Measurements from ENCODE around the gene PDE8B. TPM values are rescaled to one million over a fixed set of nuclear protein-coding genes. Genes with fewer than 3 reads are reported as not detected.
A peak's percentile ranks its signal among the peaks of the same experiment; 100 is the strongest.

Gene PDE8B
- total RNA-seq, 1 experiment from 2014 or later: 0.11 TPM

DNA sequence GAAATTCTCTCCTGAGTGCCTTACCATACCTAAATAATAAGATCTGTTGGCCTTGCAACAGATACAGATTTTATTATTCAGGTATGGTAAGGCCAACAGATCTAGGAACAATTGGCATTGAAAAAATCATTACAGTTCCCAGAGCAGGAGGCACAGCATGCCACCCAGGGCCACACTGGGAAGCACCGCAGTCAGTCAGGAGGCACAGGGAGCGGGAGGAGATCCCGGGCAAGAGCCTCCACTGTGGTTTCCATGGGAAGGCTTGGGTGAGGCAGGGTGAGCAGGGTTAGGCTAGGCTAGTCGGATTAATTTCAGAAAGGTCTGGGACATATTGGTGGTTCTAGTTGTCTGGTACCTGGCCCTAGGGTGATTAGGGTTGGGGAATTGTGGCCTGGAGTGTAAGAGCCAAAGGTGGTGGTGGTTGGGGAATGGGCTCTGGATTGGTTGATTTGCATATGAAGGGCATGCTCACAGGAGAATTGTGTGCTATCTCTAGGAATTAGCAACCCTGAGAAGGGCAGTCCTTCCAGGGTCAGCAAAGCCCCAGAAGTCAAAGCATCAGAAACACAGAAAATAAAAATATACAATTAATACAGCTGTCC is 111.4 kb downstream of the PDE8B start:
- DNase-seq (ENCODE audit: low read depth): no peak

DNA sequence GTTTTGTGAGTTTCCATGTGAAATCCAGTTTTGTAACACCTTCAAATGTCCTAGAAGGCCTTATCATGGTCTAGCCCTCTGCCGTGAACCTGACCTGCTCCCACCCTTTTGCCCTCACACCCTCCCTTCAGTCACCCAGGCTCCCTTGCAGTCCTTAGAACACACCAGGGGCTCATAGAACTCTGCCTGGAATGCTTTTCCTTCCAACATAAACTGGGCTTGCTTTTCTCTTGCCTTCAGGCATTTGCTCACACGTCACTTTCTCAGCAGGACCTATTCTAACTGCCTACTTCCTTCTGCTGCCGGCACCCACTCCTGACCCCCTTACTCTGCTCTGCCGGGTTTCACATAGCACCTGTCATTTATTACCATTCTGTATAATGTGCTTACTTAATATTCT is 111.9 kb downstream of the PDE8B start:
- DNase-seq (ENCODE audit: low read depth): no peak

DNA sequence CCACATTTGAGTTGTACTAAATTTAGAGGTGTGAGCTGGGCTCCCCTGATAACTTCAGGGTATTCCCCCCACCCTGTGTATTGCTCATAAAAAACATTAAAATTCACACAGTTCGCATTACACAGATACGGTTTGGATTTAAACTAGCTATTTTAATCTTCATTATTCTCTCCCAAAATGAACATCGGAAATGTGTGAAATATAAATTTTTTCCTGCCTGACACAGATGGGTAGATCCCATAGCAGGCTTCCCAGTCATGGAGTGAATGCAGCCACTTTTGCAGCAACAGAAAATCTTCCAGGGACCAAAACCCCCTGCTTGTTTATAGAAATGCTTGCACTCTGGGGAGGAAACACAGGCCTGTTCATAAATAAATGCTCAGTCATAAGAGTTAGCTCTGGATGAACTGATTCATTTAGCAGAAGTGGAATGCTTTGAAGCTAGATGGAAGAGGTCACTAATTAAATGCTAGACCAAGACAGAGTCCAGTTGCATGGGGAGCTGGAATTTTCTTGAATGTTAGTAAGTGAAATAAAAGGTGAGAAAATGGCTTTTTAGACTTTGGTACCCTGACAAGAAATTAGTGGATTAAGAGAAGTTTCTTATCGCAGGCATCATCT is 115.6 kb downstream of the PDE8B start:
- DNase-seq (ENCODE audit: low read depth): no peak

DNA sequence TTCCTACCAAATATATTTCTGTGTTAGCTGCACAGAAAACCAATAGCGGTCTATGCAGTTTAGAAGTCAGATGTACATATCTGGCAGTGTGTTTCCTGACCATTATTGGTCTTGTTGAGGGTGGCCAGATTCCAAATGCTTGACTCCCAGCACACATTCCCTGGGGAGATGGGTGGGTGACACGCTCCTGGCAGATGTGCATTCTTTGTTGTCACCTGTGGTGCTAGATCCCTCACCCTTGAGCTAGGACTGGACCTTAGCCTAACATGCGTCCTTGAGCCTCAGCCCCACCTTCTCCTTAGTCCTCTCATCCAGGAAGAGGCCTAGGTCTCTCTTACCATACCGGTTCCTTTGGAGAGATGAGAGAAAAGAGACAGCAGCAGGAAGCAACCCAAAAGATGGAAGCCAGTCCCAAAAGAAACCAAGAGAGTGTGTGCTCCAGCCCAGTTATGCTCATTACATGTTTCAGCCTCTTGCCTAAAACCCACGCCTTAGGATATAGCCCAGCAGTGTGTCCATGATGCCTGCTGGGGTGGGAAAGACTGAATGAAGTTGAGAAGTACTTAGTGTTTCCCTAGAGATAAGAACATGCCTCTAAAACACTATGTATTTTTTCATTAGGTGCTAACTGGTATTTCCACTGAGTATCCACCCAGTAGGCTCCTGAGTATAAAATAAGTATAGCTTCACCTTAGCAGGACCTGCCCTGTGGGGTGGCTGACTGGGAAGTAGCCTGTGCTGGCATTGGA is 116.7 kb downstream of the PDE8B start:
- DNase-seq (ENCODE audit: low read depth): no peak

DNA sequence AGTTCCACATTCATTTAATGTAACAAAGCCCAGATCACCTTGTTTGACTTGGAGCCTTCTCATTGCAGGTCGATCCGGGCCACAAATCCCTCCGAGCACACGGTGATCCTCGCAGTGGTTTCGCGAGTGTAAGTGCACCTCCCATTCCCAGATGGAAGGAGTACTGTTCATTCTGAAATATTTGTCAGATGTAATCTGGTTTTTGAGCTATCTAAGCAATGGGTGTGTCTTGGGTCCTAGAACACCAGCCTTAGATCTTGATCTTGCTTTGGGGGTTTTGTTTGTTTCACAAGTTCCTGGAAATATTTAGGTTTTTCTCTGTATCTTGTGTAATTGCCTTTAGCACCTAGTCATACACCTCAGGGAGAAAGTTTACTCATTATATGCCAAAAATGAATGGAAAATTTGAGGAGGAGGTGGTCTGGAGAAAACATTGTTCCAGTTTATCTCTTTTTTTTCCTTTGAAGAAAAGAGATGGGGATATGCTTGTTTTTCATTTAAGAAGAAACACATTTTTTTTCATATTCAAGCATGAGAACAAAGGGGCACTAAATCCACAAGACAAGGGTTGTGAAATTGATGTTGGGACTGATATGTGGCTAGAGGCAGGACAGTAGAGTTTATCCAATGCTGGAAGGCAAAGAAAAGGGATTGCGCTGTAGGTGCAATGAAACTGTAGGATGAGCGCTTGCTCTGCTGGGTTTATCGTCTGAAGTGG is 118.6 kb downstream of the PDE8B start:
- no peak for DNase-seq (ENCODE audit: low read depth)

DNA sequence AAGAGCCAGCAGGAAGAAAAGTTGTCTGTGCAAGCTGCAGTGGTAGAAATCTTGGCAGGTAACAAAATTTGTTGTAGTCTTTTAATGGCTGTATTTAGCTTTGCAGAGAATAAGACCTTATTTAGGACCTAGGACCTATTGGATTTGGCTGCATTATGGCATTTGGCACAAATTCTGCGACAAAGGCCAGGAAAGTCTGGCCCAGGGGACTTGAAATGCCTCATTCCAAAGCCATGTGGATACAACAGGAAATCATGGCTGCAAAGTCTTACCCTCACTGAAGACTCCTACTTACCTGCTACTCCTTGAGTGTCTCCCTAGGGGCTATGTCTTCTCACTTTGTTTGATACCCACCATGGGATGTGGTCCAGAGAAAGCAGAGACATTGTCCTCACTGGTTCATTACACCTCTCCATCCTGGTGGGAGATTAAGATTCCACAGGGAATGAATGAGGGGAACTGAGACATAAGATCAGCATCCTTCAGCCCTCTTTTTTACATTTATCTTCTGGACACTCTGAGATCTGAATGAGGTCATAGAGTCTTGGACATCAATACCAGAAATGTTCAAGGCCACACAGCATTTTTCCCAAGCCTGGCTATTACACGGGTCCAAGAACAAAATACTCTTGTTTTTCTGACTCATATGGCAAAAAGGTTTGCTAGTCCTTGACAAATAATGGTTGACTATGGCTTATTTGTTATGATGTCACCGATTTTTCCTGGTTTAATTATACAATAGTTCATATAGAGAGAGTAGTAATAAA is 119.4 kb downstream of the PDE8B start:
- no peak for DNase-seq (ENCODE audit: low read depth)

DNA sequence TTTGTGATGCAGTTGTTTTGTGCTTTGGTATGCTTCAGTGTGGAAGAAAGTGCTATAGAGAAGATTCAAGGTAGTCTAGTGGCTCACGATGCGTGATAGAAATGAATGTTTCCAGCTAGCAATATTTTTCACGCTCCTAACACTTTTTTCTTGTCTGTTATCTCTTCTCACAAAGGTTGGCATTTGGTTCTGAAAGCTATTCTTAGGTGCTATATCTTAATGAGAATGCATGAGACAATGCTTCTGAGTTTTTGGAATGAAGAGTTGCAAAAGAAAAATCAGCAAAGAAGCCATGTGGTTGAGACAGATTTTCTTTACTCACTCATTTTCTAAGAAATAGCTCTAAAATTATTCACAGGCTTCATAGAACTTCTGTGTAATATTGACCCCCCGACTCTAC is 122.6 kb downstream of the PDE8B start:
- DNase-seq (ENCODE audit: low read depth): no peak

DNA sequence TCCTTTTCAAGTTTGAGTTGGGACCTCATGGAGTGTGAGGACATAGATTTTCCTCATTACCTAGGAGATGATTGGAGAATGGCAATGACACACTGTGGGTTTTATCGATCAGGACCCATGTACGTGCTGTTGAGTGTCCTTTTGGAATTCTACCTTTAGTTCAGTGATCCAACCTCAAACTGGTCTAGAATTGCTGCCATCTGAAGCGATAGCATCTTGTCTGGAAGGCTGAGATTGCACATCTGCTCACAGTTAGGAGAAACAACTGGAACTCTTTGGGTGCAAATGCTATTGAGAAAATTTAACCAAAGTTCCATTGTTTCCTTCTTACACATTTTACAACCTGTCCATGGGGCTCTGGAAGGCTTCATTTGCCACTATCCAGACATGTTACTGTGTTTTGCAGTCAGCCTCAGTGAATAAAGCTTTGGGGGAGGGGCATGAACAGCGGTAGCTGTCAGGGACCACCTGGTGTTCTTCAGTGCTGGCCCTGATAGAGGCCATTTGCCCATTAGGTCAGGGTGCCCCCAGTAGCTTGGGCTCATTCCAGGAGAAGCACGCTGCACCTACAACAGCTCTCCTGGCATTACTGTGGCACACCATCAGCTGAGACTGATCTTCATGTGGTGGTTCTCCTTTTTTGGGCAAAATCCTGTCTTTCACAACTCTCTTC is 123.1 kb downstream of the PDE8B start:
- DNase-seq (ENCODE audit: low read depth): no peak

DNA sequence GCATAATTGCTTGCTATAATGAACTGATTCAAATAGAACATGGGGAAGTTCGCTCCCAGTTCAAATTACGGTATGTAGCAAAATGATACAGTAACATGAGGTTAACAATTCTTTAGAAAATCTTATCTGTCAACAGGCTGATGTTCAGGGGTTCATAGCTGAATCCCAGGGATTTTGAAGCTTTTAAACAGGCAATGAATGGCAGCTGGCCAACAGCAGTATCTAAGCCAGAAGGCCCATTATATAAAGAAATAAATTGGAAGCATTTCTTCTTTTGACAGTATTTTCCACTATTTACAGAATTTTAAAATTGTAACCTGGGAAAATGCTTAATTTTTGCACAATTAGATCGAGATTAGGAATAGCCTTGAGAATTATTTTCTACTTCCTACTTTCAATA is 126.8 kb downstream of the PDE8B start:
- no peak for DNase-seq (ENCODE audit: low read depth)

DNA sequence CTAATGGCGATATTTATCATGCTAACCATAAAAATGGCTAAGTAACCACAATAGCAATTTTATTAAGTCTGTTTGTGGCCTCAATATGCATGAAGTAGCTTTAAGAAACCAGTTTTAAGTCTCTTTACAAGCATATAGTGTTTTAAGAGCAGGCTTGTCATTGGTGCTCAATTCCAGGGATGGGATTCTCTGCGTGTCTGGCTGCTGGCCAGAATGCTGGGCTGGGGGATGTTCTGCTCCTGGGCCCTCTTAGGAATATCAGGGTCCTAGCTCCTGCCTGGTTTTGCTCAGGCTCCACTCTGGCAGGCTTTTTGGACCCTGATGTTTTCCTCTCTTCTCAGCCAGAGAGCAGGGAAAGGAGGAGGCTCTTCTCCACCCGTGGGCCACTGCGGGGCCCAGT is 127.2 kb downstream of the PDE8B start:
- DNase-seq (ENCODE audit: low read depth): no peak

DNA sequence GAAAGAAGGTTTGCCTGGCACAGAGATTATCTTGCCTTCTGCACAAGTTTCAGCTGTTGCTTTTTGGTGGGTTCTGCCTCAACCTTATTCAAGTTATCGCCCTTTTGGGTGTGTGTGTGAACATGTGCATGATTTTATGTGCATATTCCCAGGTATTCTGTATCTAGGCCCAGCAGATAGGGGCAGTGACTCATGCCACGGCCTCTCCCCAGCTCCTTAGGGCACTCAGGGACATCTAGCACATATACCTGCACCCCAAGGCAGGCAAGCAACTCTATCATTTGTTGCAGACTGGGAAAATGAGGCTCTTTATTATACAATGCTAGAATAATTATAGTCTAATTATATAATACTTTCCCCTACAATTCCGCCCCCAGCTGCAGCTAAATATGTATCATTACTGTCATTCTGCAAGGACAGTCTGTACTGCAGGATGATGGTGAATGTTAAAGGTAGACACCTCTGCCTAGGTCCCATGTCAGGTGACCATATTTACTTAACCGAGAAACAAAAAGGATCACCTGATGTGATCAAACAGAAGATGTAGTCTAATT is 128.9 kb downstream of the PDE8B start:
- no peak for DNase-seq (ENCODE audit: low read depth)

DNA sequence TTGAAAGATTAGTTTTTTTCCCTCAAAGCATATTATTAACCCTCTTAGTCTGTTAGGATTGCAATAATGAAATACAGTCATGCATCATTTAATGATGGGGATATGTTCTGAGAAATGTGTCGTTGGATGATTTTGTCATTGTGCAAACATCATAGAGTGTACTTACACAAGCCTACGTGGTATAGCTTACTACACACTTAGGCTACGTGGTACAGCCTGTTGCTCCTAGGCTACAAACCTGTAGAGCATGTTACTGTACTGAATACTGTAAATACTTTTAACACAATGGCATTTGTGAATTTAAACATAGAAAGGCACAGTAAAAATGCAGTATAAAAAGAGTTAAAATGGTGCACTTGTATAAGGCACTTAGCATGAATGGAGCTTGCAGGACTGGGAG is 132.7 kb downstream of the PDE8B start:
- no peak for DNase-seq (ENCODE audit: low read depth)

DNA sequence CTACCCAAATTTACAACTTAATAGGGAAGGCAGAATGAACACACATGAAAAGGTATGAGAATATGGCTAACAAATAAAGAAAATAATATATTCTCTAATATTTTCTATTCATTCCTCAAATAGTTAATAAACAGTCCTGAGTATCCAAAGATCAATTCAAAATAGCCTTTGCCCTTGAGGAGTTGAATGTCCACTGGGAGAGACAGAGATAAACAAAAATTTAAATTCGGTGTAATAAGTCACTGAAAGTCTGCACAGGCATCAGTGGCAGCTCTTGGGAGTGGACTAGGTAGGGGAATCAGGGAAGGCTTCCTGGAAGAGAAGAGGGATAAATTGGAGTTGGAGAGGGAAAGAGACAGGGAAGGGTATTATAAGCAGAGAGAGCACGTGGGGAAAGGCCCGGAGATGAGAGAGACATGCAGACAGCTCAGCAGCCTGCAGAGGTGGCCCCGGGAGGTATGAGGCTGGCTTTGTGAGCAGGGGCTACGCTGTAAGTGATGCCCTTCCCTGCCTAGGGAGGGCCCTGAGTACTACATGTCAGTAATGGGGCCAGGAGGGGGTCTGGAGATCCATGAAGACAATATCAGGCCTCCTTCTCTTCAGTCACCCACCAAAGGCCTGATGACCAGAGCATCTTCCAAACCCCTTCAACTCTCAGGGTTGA is 137.1 kb downstream of the PDE8B start:
- DNase-seq (ENCODE audit: low read depth): no peak

DNA sequence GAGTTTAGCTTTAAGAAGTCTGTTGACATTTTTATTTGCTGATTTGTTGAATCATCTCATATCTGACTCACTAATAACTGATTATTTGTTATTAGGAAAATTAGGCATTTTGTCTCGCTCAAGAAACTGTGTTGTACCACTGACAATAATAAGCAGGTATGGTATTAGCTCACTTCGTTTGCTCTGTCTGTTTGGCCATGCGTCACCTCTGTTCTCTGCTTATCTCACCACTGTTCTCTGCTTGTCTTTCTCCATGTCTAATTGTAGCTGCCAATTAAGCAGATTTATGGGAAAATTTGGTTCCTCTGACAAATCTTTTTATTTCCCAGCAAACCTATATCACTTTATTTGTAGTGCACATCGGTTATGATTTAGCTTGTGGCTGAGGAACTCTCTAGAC is 142.8 kb downstream of the PDE8B start:
- DNase-seq (ENCODE audit: low read depth): no peak

DNA sequence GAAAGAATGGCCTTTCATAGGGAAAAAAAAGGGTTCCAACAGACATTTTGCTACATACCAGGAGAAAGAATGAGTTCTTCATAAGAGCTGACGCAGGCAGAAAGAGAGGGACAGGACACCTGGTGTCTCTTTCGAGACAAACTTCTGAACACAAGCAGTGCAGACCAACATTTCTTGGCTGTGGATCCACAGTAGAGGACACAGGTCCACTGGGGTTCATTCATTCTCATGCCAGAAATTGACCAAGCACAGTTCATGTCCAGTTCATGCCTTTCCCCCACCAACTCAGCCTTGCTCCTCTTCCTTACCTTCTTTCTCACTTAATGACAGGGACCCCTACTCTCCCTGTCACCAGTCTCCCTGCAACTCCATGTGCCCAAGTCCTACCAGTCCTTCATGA is 144.0 kb downstream of the PDE8B start:
- no peak for DNase-seq (ENCODE audit: low read depth)

DNA sequence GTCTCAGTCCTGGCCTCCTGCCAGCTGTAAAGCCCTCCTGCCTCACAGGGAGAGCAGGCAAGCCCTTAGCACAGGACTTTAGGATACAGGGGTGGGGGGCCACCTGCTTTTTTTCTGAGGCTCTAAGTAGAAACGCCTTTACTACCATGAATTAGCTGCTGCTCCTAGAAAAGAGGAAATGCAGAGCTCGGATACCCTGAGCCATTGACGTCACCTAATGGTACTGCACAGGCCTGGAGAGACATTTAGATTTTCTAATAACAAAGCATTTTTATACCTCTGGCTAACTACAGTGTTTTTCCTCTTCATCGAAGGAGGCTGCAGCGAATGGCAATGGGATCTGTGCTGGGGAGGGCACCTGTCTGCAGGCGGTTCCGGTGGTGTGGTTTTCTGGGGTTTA is 144.6 kb downstream of the PDE8B start:
- DNase-seq (ENCODE audit: low read depth): no peak

DNA sequence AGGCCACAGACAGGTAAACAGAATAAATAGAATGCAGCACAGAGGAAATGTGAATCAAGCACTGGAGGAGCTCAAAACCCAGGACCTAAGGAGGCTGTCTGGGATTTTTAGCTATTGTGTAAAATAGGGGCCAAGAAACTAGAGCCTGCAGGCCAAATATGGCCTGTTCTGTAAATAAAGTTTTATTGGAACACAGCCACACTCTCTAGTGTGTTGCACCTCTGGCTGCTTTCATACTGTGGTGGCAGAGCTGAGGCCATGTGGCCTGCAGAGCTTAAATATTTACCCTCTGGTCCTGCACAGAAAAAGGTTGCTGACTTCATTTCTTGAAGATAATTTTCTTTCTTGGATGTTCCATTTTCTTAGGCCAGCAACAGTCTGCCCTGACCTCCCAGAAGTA is 145.3 kb downstream of the PDE8B start:
- DNase-seq (ENCODE audit: low read depth): no peak

DNA sequence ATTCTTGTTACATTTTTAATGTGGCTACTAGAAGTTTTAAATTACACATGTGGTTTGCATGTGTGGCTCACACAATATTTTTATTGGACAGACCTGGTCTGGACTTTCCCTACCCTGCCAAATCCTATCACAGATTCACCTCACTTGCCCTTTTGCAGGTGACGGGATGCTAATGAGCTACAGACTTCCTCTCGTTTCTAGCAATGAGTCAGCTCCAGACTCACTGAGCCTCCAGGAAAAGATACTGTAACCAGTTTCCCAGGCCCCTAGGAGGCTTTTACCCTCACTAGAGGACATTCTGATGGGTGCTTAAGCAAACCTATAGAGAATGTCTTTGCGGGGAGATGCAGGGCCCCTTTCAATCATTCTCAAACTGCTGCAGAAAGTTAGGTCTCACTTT is 146.3 kb downstream of the PDE8B start:
- no peak for DNase-seq (ENCODE audit: low read depth)

DNA sequence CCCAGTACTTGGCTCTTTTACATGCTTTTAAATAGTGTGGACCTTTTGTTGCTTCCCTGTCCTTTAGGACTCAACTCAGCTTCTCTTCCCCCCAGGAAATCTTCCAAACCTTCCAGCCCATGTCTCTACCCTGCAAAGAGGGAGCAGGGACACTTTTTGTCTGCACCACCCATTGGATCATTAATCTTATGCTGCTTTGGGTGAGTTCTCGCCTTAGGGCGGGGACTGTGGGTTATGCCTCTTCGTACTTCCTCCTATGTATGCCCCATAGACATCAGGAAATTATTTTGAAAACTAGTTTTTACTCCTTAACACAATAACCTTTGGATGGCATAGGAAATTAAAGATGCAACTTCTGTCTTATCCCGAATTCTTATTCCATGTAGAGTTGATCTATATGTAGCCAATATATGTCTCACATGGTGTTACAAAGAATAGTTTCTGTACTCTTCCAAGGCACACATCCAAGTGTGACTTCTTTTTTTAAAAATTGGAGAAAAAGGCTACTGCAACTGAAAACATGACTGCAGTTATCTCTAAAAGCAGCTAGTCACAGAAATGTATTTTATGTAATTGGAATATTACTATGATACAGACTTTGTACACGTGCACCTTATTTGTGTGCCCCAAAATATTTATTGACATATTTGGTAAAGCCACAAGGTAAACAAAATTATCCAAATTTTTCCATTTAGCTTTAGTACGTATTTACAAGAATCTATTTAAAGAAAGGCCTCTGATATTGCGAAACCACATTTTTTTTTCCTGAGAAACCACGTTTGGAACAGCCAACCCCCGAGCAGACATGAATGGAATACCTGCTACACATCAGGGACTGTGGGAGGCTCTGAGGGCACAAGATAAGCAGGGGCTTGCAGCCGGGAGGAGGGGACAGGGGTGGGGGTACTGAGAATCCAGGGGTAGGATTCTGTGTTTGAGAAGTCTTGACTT is 148.1 kb downstream of the PDE8B start:
- peak; percentile 5 for DNase-seq (ENCODE audit: low read depth)

Data from LHCN-M2 (cell line).